OCI-LY7 (cell line): ENCODE results near the gene CLDN8. TPM values are rescaled to one million over a fixed set of nuclear protein-coding genes. Genes with fewer than 3 reads are reported as not detected.

ENCODE experiments used
- BruUV-seq: library from RNA; stranded (reverse); fragments of 400-500 nt; replicated peaks from 2 replicates; lab custom pipeline; 2021; lab: Mats Ljungman, UMichigan
- CTCF ChIA-PET: fragments of 300-600 bp; sonication (Branson Sonifier 250); formaldehyde crosslinking; loops from one replicate; lab custom pipeline; 2022; ENCODE audit warnings: antibody characterized with exemption; ENCODE audit not compliant: unreplicated experiment; lab: Charles Lee
- POLR2A ChIA-PET: fragments of 300-600 bp; sonication (Branson Sonifier 250); formaldehyde crosslinking; loops from one replicate; lab custom pipeline; 2022; ENCODE audit warnings: antibody characterized with exemption; lab: Charles Lee
- DNase-seq: peaks from one replicate; pipeline ENCODE4 v3.0.0-alpha.2; 2015; ENCODE audit warnings: low spot score
- H2AFZ ChIP-seq: fragments of 200-600 bp; sonication (generic), shearing (Covaris generic); 2 replicates; pipeline ENCODE4 v1.6.1; 2014; ENCODE audit warnings: mild to moderate bottlenecking, antibody characterized with exemption, low read length, moderate library complexity
- H3K27ac ChIP-seq: fragments of 200-600 bp; sonication (generic); 2 replicates; pipeline ENCODE4 v1.5.1; 2014; ENCODE audit warnings: mixed run types, low read depth, mild to moderate bottlenecking, moderate library complexity, low read length, inconsistent platforms; ENCODE audit not compliant: poor library complexity, severe bottlenecking
- H3K36me3 ChIP-seq: fragments of 200-600 bp; sonication (generic); 2 replicates; pipeline ENCODE4 v1.6.1; 2014; ENCODE audit warnings: mild to moderate bottlenecking, antibody characterized with exemption, low read length, moderate library complexity, mixed read lengths; ENCODE audit not compliant: insufficient read depth
- H3K4me1 ChIP-seq: fragments of 200-600 bp; sonication (generic); 2 replicates; pipeline ENCODE4 v1.5.1; 2014; ENCODE audit warnings: mild to moderate bottlenecking, low read length; ENCODE audit not compliant: insufficient read depth, poor library complexity, severe bottlenecking
- H3K4me2 ChIP-seq: fragments of 200-600 bp; sonication (generic); 2 replicates; pipeline ENCODE4 v1.6.1; 2014; ENCODE audit warnings: mild to moderate bottlenecking, low read length
- H3K4me3 ChIP-seq: fragments of 200-600 bp; sonication (generic); 2 replicates; pipeline ENCODE4 v1.5.1; 2014; ENCODE audit warnings: mild to moderate bottlenecking, low read depth, low read length; ENCODE audit not compliant: poor library complexity, severe bottlenecking
- H3K79me2 ChIP-seq: fragments of 200-600 bp; sonication (generic); 2 replicates; pipeline ENCODE4 v1.6.1; 2016; ENCODE audit warnings: low read depth, mild to moderate bottlenecking, low read length, moderate library complexity, mixed read lengths; ENCODE audit not compliant: insufficient read depth
- H3K9me2 ChIP-seq: fragments of 200-600 bp; sonication (generic); 2 replicates; pipeline ENCODE4 v1.6.1; 2016; ENCODE audit warnings: mild to moderate bottlenecking, low read length, mixed read lengths; ENCODE audit not compliant: insufficient read depth
- H3K9me3 ChIP-seq: fragments of 200-600 bp; sonication (generic); 2 replicates; pipeline ENCODE4 v1.6.1; 2014; ENCODE audit warnings: mild to moderate bottlenecking, mixed run types, low read length, mixed read lengths
- H4K20me1 ChIP-seq: fragments of 200-600 bp; sonication (generic); 2 replicates; pipeline ENCODE4 v1.6.1; 2014; ENCODE audit warnings: mild to moderate bottlenecking, antibody characterized with exemption, low read length, moderate library complexity, mixed read lengths; ENCODE audit not compliant: insufficient read depth
- CTCF ChIP-seq: fragments of 200-600 bp; sonication (generic); conservative IDR thresholded peaks from 2 replicates; pipeline ENCODE4 v1.5.1; 2014; ENCODE audit warnings: mild to moderate bottlenecking, antibody characterized with exemption, low read length, moderate library complexity, mixed read lengths
- EZH2phosphoT487 ChIP-seq: fragments of 200-600 bp; sonication (generic); IDR thresholded peaks from 2 replicates; pipeline ENCODE4 v1.6.1; 2018; ENCODE audit warnings: low read depth, borderline replicate concordance, mild to moderate bottlenecking, mixed run types, antibody characterized with exemption, low read length, moderate library complexity, mixed read lengths
- intact Hi-C: fragments of 100-400 bp; cut with micrococcal nuclease; formaldehyde crosslinking; loops from one replicate; pipeline ENCODE4 v1.10.0; 2022; ENCODE audit not compliant: unreplicated experiment
- total RNA-seq, 2 experiments: library from RNA; depleted of rRNA in 1 of 2; stranded (reverse); fragments of >200 nt in 1 of 2; shearing (Covaris generic) in 1 of 2; gene quantifications; 2 replicates each; pipeline ENCODE4 v1.2.3, GENCODE V29; 2014 to 2022

Gene CLDN8
- total RNA-seq, 2 experiments from 2014 or later, result not detected

- no peaks in the 10 kb centered on the region for H3K79me2 ChIP-seq
- no peak for DNase-seq
- no peak overlapping the region for H3K4me3 ChIP-seq
- no peaks in the 10 kb centered on the region for H4K20me1 ChIP-seq
- H3K4me1 ChIP-seq, result no peaks in the 10 kb centered on the region
- no peaks in the 10 kb centered on the region for H3K9me2 ChIP-seq
- intact Hi-C loops, result no loop called here
- no peak overlapping the region for H3K27ac ChIP-seq
- no peaks in the 10 kb centered on the region for H3K9me3 ChIP-seq
- TF ChIP-seq CTCF, result no peak
- TF ChIP-seq EZH2phosphoT487, result no peak
- POLR2A ChIA-PET, result no interaction called here
- H3K36me3 ChIP-seq, result no peaks in the 10 kb centered on the region
- CTCF ChIA-PET, result no interaction called here
- no peak overlapping the region for H2AFZ ChIP-seq
- no peak overlapping the region for H3K4me2 ChIP-seq
- BruUV-seq, result no TSS peak
Observed at GRCh38 chr21:30209601-30210000, 6.3 kb downstream of the CLDN8 start.

DNA sequence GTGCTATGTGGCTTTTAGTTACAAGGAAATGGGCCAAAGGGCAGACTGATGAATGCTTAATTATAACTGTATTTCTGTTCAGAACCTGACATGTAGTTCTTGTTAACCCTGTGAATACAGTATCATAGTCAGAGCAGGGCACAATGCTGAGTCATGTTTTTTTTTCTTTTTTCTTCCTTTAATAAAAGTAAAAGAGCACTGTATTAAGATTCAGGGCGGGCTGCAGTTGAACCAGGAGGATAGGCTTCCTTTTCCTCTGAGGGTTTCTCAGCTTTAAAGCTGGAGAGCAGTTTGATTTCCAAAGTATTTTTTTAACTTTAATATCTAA is 8.7 kb downstream of the CLDN8 start:
- ChIA-PET POLR2A (no interaction called here), CTCF (no interaction called here)
- no peaks in the 10 kb centered on the region for H3K79me2 ChIP-seq
- no peak for DNase-seq
- intact Hi-C loops, result no loop called here
- no peaks in the 10 kb centered on the region for H3K36me3 ChIP-seq
- no peaks in the 10 kb centered on the region for H3K9me2 ChIP-seq
- no peak overlapping the region for H3K4me2 ChIP-seq
- no peak for TF ChIP-seq EZH2phosphoT487
- no peak for TF ChIP-seq CTCF
- no peaks in the 10 kb centered on the region for H3K9me3 ChIP-seq
- no peaks in the 10 kb centered on the region for H3K4me1 ChIP-seq
- no peak overlapping the region for H3K4me3 ChIP-seq
- no peak overlapping the region for H3K27ac ChIP-seq
- BruUV-seq, result no TSS peak
- H4K20me1 ChIP-seq, result no peaks in the 10 kb centered on the region
- H2AFZ ChIP-seq, result no peak overlapping the region

- Histone ChIP-seq H3K9me2 (no peaks in the 10 kb centered on the region), H3K36me3 (no peaks in the 10 kb centered on the region), H3K4me1 (no peaks in the 10 kb centered on the region), H2AFZ (no peak overlapping the region), H3K27ac (no peak overlapping the region), H4K20me1 (no peaks in the 10 kb centered on the region), H3K9me3 (no peaks in the 10 kb centered on the region), H3K4me2 (no peak overlapping the region), H3K79me2 (no peaks in the 10 kb centered on the region), H3K4me3 (no peak overlapping the region)
- intact Hi-C loops, result no loop called here
- CTCF ChIA-PET, result no interaction called here
- BruUV-seq, result no TSS peak
- TF ChIP-seq CTCF (no peak), EZH2phosphoT487 (no peak)
- POLR2A ChIA-PET, result interaction anchor here (0.6 kb wide), 1 partner anchor 282 kb away, joined by 3 read pairs; no protein-coding TSS in a partner anchor
- no peak for DNase-seq
Observed at GRCh38 chr21:30206551-30207251, 9.2 kb downstream of the CLDN8 start.
